GM18868 (cell line): ENCODE measurements around the gene NEURL4.
A peak's percentile ranks its signal among the peaks of the same experiment; 100 is the strongest.

Experiments used
- ATAC-seq: cut with Tn5 transposase; IDR thresholded peaks from one replicate; pipeline ENCODE4 v1.9.1; 2021; ENCODE audit warnings: mild to moderate bottlenecking, moderate library complexity; ENCODE audit not compliant: unreplicated experiment

Gene NEURL4

DNA sequence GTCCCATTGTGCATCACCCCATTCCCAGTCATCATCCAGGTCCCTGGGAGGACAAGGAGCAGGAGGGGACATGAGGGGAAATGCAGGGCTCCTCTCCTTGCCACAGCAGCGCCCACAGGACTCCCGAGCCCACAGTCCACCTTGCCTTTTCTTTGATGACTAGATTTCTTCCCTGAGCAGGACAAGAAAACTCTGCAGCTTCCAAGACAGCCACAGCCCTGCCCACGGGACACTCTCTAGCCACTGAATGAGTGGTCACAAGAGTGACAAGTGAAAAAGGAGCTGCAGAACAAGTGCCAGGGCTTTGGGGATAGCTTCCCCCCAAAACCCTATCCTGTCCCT, 4.7 kb downstream of the NEURL4 start:
- no peak for ATAC-seq

- ATAC-seq, result no peak
Observed at GRCh38 chr17:7323731-7324437, 5.3 kb downstream of the NEURL4 start.

DNA sequence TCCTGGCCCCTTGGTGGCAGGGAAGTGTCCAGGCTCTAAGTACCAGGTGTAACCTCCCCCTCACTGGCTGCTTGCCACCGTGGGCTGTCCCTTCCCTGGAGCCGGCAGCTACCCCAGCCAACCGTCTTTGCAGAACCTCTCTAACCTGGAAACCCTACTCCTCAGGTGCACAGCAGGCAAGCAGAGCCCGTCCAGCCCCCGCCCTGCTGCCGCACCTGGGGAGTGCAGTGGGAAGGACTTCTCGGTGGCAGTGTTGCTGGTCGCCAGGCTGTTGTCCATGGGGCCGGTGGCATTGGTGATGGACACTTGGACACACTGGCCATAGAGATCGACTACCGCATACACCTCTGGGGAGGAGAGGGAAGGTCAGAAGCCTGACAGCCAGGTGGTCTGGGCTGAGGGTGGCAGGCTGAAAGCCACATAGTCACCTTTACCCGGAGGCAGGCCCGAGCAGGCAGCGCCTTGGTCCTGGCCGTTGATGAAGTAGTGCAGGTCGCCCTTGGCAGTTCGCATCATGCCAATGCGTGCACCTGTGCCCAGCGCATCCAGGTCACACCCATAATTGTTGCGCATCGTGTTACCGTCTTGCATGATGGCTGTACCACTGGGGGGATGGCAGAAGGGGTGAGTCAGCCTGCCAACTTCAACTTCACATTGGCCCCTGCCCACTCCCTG, 6.5 kb downstream of the NEURL4 start:
- ATAC-seq, result no peak

- ATAC-seq, result no peak
Observed at GRCh38 chr17:7321466-7321865, 7.7 kb downstream of the NEURL4 start.

- ATAC-seq, result no peak
Observed at GRCh38 chr17:7318121-7318860, 10.8 kb downstream of the NEURL4 start.

GRCh38 chr17:7317161-7317803, 11.9 kb downstream of the NEURL4 start:
- ATAC-seq, result no peak

- ATAC-seq, result no peak
Observed at GRCh38 chr17:7315570-7316235, 13.4 kb downstream of the NEURL4 start.

DNA sequence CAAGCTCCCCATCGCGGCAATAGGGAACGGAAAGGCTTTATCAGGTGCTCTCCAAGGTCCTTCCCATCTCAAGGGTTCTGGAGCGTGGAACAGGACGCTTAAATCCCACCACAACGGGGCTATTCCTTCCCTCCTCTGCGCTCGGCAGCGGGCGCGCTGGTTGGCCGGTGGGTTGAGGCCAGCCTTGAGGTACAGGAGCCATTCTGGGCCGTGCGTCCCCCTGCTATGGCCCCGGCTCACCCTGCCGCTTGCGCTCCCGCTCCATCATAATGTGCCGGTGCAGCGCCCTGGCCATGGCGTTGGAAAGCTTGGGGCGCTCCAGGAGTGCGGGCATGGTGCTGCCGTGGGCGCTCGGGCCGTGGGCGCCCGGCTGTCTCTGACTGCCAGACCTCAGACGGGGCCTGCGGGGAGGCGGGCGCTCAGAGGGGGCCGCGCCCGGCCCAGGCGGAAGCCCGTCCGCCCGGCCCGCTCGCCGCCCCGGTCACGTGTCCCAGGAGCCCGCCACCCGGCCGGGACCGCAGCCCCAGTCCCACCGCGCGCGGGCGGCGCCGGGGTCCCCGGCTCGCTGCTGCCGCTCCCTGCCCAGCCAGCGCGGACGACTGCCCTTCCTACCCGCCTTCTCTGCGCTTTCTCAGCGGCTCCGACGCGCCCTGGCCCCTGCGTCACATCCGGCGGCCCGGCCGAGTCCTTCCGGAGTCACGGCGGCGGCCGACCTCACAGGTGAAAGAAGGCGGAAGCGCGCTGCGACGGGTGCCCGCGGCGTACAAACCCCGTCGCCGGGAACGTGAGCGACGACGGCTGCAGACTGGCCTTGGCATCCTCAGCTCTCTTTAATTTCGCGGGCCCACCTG, 14.2 kb downstream of the NEURL4 start, which contains the start of gene GPS2:
GPS2 (minus strand) TSS at position 642 of the 851 bp plus-strand sequence; CDS start at position 334, 308 bp downstream.
- peak; percentile 71 for ATAC-seq

DNA sequence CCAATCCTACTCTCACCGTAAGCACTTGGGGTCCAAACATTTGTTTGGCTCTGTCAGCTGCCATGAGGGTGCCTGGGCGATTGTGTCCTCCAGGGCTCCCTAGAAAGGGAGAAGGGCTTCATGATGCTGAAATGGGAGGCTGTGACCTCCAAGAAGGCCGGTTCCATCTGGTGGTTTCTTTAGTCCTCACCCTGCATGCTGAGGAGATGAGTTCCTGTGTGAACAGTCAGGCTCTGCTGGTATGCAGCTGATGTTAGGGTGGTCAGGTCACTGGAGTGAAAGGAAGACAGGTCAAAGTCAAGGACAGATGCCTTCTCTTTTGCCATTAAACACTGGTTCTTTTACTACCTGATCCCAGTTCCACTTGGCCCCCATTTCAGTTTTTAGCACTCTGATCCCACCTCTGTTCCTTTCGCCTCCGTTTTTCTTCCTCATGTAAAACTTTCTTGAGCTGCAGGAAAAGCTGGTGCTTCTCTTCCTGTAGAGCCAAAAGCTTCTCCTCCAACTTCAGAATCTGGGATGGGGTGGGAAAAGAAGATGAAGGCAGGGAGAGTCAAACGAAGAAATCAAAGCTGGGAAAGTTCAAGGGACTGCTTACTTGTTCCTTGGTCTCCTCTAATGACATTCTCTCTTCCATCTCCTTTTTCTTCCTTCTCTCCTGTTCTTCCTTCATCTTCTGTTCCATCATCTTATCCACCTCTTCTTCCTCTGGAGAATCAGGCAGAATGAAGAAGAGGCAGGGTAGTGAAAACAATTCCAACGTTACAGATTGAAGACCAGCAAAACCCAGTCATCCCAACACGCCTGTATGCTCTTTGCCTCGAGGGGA, 15.0 kb downstream of the NEURL4 start:
- ATAC-seq, result no peak

DNA sequence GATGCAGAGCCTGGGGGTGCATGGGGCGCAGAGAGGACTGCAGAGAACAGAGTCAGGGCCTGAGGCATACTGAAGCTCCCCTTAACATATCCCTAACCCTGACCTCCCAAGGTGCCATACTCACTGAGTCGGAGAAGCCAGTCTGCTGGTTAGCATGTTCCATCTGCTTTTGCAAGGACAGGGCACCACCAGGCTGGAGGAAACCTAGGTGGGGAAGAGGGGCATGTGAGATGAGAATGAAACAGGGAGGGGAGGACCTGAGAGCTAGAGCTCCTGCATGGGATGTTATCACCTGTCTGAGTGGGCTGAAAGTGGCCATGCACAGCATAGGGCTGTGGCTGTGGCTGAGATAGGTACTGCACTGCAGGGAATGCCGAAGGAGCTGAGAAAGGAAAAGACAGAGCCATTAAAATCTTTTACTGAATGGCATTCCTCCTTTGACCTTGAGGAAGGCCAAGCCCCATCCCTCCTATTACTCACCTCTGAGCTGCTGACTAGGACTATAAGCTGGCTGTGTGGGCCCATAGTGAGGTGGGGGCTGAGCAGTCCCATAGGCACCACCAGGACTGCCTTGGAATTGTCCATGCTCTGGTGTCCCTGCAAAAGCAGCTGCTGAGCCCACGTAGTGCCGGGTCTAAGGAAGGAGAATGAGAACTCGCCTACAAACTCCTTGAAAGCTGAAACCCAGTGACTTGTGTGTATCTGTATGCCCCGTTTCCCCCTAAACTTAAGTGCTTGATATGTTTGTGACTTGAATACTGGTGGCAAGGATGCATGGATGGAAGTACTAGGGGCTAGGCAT, 15.8 kb downstream of the NEURL4 start:
- ATAC-seq, result no peak

DNA sequence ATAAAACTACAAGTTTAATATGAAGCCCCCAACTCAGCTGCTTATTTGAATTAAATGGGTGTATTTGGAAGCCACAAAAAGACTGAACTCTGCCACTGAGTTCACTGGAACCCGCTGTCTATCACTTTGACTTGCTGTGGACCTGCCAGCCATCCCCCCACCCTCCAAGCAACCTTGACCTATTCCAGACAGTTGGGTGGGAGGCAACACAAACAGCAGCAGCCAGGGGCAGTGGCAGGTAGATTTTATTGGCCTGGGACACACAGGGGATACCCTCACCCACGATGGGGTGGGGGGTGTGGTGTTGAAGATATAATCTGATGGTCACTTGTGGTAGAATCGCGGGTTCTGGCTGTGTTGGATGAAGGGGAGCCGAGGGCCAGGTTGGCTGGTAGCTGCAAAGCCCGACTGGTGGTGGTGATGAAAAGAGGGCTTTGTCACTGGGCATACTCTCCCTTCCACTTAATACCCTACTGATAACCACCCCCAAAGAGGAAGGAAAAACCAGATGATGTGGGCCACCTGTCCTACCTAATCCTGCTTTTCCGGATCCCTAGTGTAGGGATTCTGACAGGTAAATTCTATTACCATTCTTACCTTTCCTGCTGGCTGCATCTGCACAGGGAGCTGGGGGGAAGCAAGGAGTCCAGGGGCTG, 16.6 kb downstream of the NEURL4 start:
- ATAC-seq, result no peak

- ATAC-seq, result no peak
Observed at GRCh38 chr17:7311110-7311705, 17.9 kb downstream of the NEURL4 start.

GRCh38 chr17:7309628-7310027, 19.5 kb downstream of the NEURL4 start:
- no peak for ATAC-seq

DNA sequence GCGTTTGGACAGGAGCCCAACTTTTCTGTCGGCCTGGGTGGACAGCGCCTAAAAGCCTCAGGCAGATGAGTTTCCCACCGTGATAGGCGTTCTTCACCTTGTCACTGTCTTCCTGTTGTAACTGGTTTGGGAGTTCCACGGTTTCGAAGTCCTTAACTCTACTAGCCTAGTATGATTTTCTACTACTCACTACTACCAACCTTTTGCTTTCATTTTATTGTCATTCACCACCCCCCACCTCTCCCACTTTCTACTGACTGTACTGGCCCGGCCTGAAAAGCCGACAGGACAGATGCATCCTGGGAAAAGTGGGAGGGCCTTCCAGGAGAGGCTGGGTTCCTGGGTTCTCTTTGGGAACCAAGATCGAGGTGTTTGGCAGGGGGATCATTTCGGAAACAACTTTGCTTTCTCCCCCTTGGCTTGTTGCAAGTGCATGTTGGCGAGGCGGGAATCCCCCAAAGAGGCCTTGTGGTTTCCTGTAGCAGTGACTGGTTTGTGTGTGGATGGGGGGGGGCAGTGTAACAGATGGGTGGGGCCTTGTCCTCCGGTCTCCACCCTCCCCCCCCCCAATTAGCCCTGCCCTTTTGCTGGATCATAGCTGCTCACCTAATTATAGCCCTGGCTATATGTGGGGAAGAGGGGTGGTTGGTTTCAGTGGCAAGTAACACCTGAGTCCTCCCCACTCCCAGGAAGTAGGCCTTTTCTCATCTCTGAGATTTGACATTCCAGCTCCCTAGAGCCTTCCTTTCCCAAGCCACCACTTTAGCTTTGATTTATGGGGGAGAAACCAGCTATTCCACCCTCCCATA, 20.3 kb downstream of the NEURL4 start:
- no peak for ATAC-seq

DNA sequence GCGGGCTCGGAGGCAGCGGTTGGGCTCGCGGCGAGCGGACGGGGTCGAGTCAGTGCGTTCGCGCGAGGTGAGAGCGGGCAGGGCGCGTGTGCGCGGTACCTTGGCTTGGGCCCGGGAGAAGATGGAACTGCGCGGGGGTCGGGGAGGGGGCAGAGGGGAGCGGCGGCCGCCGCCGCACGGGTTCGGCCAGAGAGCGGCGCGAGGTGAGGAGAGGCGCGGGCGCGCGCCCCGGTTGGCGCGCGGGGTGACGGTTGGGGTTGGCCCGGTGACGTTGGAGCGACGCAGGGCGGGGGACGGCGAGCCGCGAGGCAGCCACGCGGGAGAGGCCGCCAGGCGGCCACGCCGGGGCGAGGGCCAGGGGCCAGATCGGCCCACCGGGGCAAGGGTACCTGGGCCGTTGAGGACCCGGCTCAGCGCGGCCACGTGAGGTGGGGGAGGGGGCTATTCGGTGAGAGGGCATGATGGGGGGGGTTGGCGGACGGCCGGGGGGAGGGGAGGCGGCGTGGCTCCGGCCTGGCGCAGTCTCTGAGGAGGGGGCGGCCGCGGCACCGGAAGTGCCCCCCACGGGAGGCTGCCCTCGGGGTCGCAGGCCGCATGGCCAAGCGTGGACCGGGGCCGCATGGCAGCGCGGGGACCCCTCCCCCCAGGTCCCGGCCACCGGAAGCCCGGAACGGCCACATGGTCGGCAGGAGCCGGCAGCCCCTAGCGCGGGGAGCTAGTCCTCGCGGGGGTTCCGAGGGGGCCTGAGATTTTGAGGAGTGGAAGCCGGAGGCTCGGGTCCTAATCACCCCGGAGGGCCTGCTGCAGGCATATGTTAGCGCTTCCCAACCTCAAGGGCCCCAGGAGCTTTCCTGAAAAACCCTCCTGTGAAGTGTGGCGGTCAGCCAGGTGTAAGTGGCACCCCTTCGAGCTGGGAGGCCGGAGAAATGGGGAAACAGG, 21.2 kb downstream of the NEURL4 start:
- no peak for ATAC-seq
